ENCODE data around the gene LCE1C.

- TF ChIP-seq CTCF (IDR thresholded peaks at IDR 0.05) (no peak), SIN3A (IDR thresholded peaks at IDR 0.05; ENCODE audit: borderline replicate concordance, insufficient read depth, low read depth, low read length) (no peak), REST (IDR thresholded peaks at IDR 0.05; ENCODE audit: insufficient read depth in 1 of 2, low read depth in 2 of 2, low read length in 1 of 2) (no peak), TCF7L2 (IDR thresholded peaks at IDR 0.05; ENCODE audit: low read depth, low read length) (no peak), POLR2AphosphoS5 (IDR thresholded peaks at IDR 0.05; ENCODE audit: low read depth, low read length) (no peak)
Measured at GRCh38 chr1:152855661-152856060, 49.2 kb upstream of the LCE1C start.

Data from Panc1 (cell line).